K562 (cell line): Measurements from ENCODE around the gene SUSD3. TPM values are rescaled to one million over a fixed set of nuclear protein-coding genes. Genes with fewer than 3 reads are reported as not detected.
"Not testable (repeated sequence)": the region's sequence is repeated elsewhere in the genome, so short reads cannot be mapped to it uniquely, and the experiment has no call there.

Experiments
- ATAC-seq: fragments of 200-7000 bp; cut with Tn5 transposase; 3 replicates; pipeline ENCODE4 v1.9.1; 2020; ENCODE audit warnings: moderate library complexity
- BruUV-seq: library from RNA; stranded (reverse); fragments of 400-500 nt; replicated peaks from 2 replicates; lab custom pipeline; 2021; lab: Mats Ljungman, UMichigan
- CTCF ChIA-PET: fragments of 300-600 bp; formaldehyde crosslinking; extraction: SDS; loops from one replicate; lab custom pipeline; 2021; ENCODE audit warnings: low intra/inter-chr PET ratio; lab: Yijun Ruan, JAX
- POLR2A ChIA-PET: fragments of 300-600, 350-650 bp; sonication (Branson Sonifier 250); formaldehyde crosslinking; extraction: SDS; loops from one replicate; lab custom pipeline; 2021; ENCODE audit warnings: antibody characterized with exemption, inconsistent platforms; lab: Yijun Ruan, JAX
- DNase-seq, 4 experiments: peaks; one replicate each; pipeline versions ENCODE4 v3.0.0 to v3.0.0-alpha.2; 2011 to 2018; ENCODE audit warnings: low spot score in 3 of 4, mixed read lengths in 3 of 4; ENCODE audit errors: extremely low read depth in 1 of 4
- FAIRE-seq: peaks from 2 replicates; lab custom pipeline; 2011; peaks lifted over from hg19 to GRCh38; lab: Jason Lieb, UNC
- H2AFZ ChIP-seq: 2 replicates; pipeline ENCODE4 v1.6.0; 2011; ENCODE audit warnings: low read depth, low read length, control low read depth, inconsistent platforms
- H3K27ac ChIP-seq: fragments of 200-600 bp; 3 replicates; pipeline ENCODE4 v1.8.0; 2011; ENCODE audit warnings: low read depth, mild to moderate bottlenecking, control low read depth, inconsistent platforms, low read length, moderate library complexity, mixed read lengths; ENCODE audit errors: extremely low read depth
- H3K27me3 ChIP-seq, 2 experiments: fragments of 300-600 bp in 1 of 2; 2 replicates in 1 of 2; 3 replicates in 1 of 2; pipeline versions ENCODE4 v1.6.0 to v1.8.0; 2011; ENCODE audit warnings: inconsistent platforms in 2 of 2, low read length in 2 of 2, mild to moderate bottlenecking in 1 of 2, mixed read lengths in 1 of 2, moderate library complexity in 1 of 2; ENCODE audit not compliant: control insufficient read depth in 2 of 2, insufficient read depth in 2 of 2
- H3K36me3 ChIP-seq: fragments of 300-600 bp; 3 replicates; pipeline ENCODE4 v1.8.0; 2011; ENCODE audit warnings: mild to moderate bottlenecking, low read length, inconsistent platforms; ENCODE audit not compliant: control insufficient read depth, insufficient read depth
- H3K4me1 ChIP-seq, 2 experiments: fragments of 200-600 bp in 1 of 2; replicated peaks in 1 of 2; 2 replicates in 1 of 2; 3 replicates in 1 of 2; pipeline versions ENCODE4 v1.5.1 to v1.8.0; 2011; ENCODE audit warnings: inconsistent platforms in 2 of 2, low read length in 2 of 2, mild to moderate bottlenecking in 1 of 2, mixed read lengths in 1 of 2, moderate library complexity in 1 of 2; ENCODE audit not compliant: control insufficient read depth in 2 of 2, insufficient read depth in 2 of 2
- H3K4me2 ChIP-seq: 2 replicates; pipeline ENCODE4 v1.6.1; 2011; ENCODE audit warnings: low read length, control low read depth, inconsistent platforms, mixed read lengths; ENCODE audit not compliant: insufficient read depth
- H3K4me3 ChIP-seq: fragments of 200-600 bp; sonication (generic), shearing (Covaris generic); 2 replicates; pipeline ENCODE4 v1.5.1; 2016; ENCODE audit warnings: control low read depth, inconsistent platforms
- H3K79me2 ChIP-seq: fragments of 200-600 bp; 3 replicates; pipeline ENCODE4 v1.8.0; 2011; ENCODE audit warnings: low read length, inconsistent platforms; ENCODE audit not compliant: control insufficient read depth, insufficient read depth
- H3K9ac ChIP-seq, 2 experiments: 2 replicates each; pipeline versions ENCODE4 v1.6.0 to v1.6.1; 2011; ENCODE audit warnings: low read depth in 2 of 2, low read length in 2 of 2, control low read depth in 1 of 2, inconsistent platforms in 1 of 2, mild to moderate bottlenecking in 1 of 2, mixed read lengths in 1 of 2; ENCODE audit not compliant: insufficient read depth in 1 of 2
- H3K9me1 ChIP-seq: one replicate; pipeline ENCODE4 v1.6.0; 2011; ENCODE audit warnings: inconsistent platforms, mild to moderate bottlenecking, low read length, moderate library complexity; ENCODE audit not compliant: control insufficient read depth, insufficient read depth
- H3K9me3 ChIP-seq: replicated peaks from 2 replicates; pipeline ENCODE4 v1.5.1; 2011; ENCODE audit warnings: low read depth, low read length, inconsistent platforms; ENCODE audit not compliant: control insufficient read depth, insufficient read depth
- H4K20me1 ChIP-seq: replicated peaks from 2 replicates; pipeline ENCODE4 v1.6.1; 2011; ENCODE audit warnings: low read length, inconsistent platforms, mixed read lengths; ENCODE audit not compliant: control insufficient read depth, insufficient read depth
- GTF2A2 ChIP-seq: IDR thresholded peaks from 2 replicates; pipeline ENCODE4 v1.6.1; 2016; ENCODE audit warnings: mild to moderate bottlenecking, missing genetic modification characterization, missing compliant biosample characterization
- PCBP2 ChIP-seq: fragments of 200-400 bp; formaldehyde crosslinking; IDR thresholded peaks from 2 replicates; pipeline ENCODE4 v1.6.1; 2018; ENCODE audit warnings: low read length, low read depth, mild to moderate bottlenecking, moderate library complexity; ENCODE audit not compliant: poor library complexity, severe bottlenecking
- ZNF133 ChIP-seq: fragments of 250-450 bp; sonication (Bioruptor Pico); IDR thresholded peaks from 2 replicates; pipeline ENCODE4 v1.4.0; 2020; ENCODE audit warnings: mild to moderate bottlenecking
- ZNF232 ChIP-seq: sonication (generic); formaldehyde crosslinking; IDR thresholded peaks from 2 replicates; pipeline ENCODE4 v1.8.0; 2022; ENCODE audit warnings: mild to moderate bottlenecking, missing genetic modification reagents
- ZNF507 ChIP-seq: conservative IDR thresholded peaks from 2 replicates; pipeline ENCODE4 v1.6.1; 2017; ENCODE audit warnings: missing genetic modification characterization, missing compliant biosample characterization
- WGBS: fragments of 100-300 bp; shearing (Covaris generic); methylation state at CpG from one replicate; pipeline ENCODE4 v1.1.6; 2016; ENCODE audit warnings: low coverage, mixed read lengths; ENCODE audit not compliant: insufficient coverage; ENCODE audit errors: missing lambda C conversion rate; 5-methylcytosine and 5-hydroxymethylcytosine counted together
- in situ Hi-C: fragments of 300-500 bp; cut with MboI; formaldehyde crosslinking; loops from 4 replicates; pipeline ENCODE4 v1.15.0; 2018; ENCODE audit warnings: inconsistent platforms, mixed read lengths
- intact Hi-C: fragments of 100-400 bp; cut with micrococcal nuclease; formaldehyde crosslinking; loops from 2 replicates; pipeline ENCODE4 v1.14.2; 2022
- polyA plus RNA-seq, 8 experiments: library from polyadenylated mRNA; depleted of rRNA in 4 of 8; stranded (reverse) in 5 of 8; unstranded in 3 of 8; fragments of >200 nt; fragmentation: Nextera tagmentation in 2 of 8; fragmentation: Illumina TruSeq in 1 of 8; extraction: Ambion mirVana in 2 of 8; extraction: Trizol in 1 of 8; gene quantifications; 2 replicates each; pipeline versions ENCODE4 v1.2.1 to v1.2.3, GENCODE V29; 2011 to 2014; ENCODE audit warnings: inconsistent platforms in 1 of 8, missing spikeins in 1 of 8
- total RNA-seq, 7 experiments: library from RNA; depleted of rRNA in 6 of 7; stranded (reverse); fragments of >200 nt in 6 of 7; fragmentation: Illumina TruSeq in 2 of 7; extraction: Trizol in 2 of 7; gene quantifications; 2 replicates each; pipeline versions ENCODE4 v1.2.1 to v1.2.3, GENCODE V29; 2011 to 2021; ENCODE audit warnings: low replicate concordance in 1 of 7
- TF ChIP-seq, protein P1 (sequence below): fragments of 450-650 bp; IDR thresholded peaks from 2 replicates; pipeline ENCODE4 v1.7.0; 2016; ENCODE audit warnings: borderline replicate concordance

SUSD3 gene
- total and polyA plus RNA-seq, 9 of the 15 experiments (the other 6 are each of a cell fraction or from before 2014, with no cell fraction given) = 1.3 to 21.7 (median 11.4) TPM

DNA sequence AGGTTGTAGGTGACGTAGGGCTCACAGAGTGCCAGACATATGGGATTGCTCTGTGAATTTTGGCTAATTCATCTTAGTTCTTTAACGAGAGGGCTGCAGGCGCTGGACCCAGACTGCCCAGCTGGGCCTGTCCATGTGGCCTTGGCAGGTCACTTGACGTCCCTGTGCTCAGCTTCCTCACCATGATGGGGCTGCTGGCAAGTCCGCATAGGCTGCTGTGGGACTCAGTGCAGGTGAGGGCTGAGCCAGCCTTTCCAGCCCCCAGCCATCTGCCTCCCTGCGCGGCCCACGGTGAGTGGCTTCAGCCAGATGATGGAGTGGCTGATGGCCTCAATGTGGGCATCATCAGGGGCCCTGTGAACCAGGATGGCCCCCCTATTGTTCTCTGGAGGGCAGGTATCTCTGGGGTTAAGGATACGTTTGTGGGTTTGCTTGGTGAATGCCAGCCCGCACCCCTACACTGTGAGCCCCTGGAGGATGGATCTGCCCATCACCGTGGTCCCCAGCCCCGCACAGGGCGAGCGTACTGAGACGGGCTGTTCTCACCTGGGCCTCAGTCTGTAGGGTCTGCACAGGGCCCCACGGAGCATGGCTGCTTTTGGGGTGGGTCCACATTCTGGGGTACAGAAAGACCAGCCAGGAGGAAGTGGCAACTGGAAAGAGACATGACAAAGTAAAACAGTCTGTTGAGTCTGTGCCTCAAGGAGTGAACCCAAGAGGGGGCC lies 41.2 kb downstream of the SUSD3 start (continued):
- TF ChIP-seq, protein P1, sequence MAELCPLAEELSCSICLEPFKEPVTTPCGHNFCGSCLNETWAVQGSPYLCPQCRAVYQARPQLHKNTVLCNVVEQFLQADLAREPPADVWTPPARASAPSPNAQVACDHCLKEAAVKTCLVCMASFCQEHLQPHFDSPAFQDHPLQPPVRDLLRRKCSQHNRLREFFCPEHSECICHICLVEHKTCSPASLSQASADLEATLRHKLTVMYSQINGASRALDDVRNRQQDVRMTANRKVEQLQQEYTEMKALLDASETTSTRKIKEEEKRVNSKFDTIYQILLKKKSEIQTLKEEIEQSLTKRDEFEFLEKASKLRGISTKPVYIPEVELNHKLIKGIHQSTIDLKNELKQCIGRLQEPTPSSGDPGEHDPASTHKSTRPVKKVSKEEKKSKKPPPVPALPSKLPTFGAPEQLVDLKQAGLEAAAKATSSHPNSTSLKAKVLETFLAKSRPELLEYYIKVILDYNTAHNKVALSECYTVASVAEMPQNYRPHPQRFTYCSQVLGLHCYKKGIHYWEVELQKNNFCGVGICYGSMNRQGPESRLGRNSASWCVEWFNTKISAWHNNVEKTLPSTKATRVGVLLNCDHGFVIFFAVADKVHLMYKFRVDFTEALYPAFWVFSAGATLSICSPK = no peak
- TF ChIP-seq ZNF133 (CRISPR knock-in tag) (no peak), GTF2A2 (tag) (no peak), ZNF232 (CRISPR knock-in tag) (no peak)
- TF ChIP-seq, all 486 proteins: peak for 0

DNA sequence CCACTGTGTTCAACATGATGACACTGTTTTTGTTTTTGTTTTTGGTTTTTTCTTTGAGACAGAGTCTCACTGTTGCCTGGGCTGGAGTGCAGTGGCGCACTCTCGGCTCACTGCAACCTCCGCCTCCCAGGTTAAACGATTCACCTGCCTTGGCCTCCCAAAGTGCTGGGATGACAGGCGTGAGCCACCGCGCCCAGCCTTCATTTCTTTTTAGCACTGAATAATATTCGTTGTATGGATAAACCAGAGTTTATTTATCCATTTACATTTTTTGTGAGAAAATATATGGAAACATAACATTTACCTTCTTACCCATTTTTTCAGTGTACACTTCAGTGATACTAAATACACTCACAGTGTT lies 41.8 kb downstream of the SUSD3 start:
- ChIA-PET POLR2A (no interaction called here), CTCF (no interaction called here)
- no peak overlapping the region for H3K4me3 ChIP-seq
- FAIRE-seq (no peak), ATAC-seq (no peak), DNase-seq (no peak)
- H3K9me3 ChIP-seq = no peaks in the 10 kb centered on the region
- in situ Hi-C loops = loop anchor here (10.0 kb wide), 1 partner anchor 205 kb away; no protein-coding TSS in a partner anchor
- H2AFZ ChIP-seq = no peak overlapping the region
- no peak overlapping the region for H3K4me2 ChIP-seq
- no peak overlapping the region for H3K27ac ChIP-seq
- no peak for TF ChIP-seq PCBP2
- TF ChIP-seq ZNF507 = peak; percentile 68
- H3K79me2 ChIP-seq = no peaks in the 10 kb centered on the region; the same call in 2 of the 3 replicates
- 0 out of 2 replicates have a peak, but pooled peaks cover 4% of the 10 kb centered on the region for H4K20me1 ChIP-seq
- no peaks in the 10 kb centered on the region for H3K27me3 ChIP-seq
- H3K9me1 ChIP-seq = peaks cover 4% of the 10 kb centered on the region
- WGBS = 75% methylated on average over 8 of the region's 8 CpGs
- peaks cover 3 to 32% of the 10 kb centered on the region in 2 experiments; a peak in 4 of 5 replicates for H3K4me1 ChIP-seq
- no peak overlapping the region for H3K9ac ChIP-seq
- intact Hi-C loops = no loop called here
- no TSS peak for BruUV-seq
- H3K36me3 ChIP-seq = no peaks in the 10 kb centered on the region

- FAIRE-seq, H3K9ac ChIP-seq, H4K20me1 ChIP-seq, H3K27me3 ChIP-seq, H3K9me3 ChIP-seq, DNase-seq, H2AFZ ChIP-seq, CTCF ChIA-PET, H3K79me2 ChIP-seq, BruUV-seq, intact Hi-C loops, H3K4me3 ChIP-seq, H3K9me1 ChIP-seq, H3K27ac ChIP-seq, H3K36me3 ChIP-seq, ATAC-seq, H3K4me2 ChIP-seq: not testable (repeated sequence)
- POLR2A ChIA-PET = interaction anchor here (0.7 kb wide), 1 partner anchor 17 kb away, joined by 3 read pairs; no protein-coding TSS in a partner anchor
- in situ Hi-C loops = loop anchor here (10.0 kb wide), 1 partner anchor 204 kb away; no protein-coding TSS in a partner anchor
- peaks cover 3 to 29% of the 10 kb centered on the region in 2 experiments; a peak in 4 of 5 replicates for H3K4me1 ChIP-seq
- WGBS = 79% methylated on average over 11 of the region's 11 CpGs
Observed at GRCh38 chr9:93101086-93101485, 42.6 kb downstream of the SUSD3 start.
